ENCODE measurements around the gene ETNK1. TPM values are rescaled to one million over a fixed set of nuclear protein-coding genes. Genes with fewer than 3 reads are reported as not detected.

The ETNK1 gene
- total RNA-seq, 2 donors from 2014 or later: 81.7 to 87.5 TPM

DNA sequence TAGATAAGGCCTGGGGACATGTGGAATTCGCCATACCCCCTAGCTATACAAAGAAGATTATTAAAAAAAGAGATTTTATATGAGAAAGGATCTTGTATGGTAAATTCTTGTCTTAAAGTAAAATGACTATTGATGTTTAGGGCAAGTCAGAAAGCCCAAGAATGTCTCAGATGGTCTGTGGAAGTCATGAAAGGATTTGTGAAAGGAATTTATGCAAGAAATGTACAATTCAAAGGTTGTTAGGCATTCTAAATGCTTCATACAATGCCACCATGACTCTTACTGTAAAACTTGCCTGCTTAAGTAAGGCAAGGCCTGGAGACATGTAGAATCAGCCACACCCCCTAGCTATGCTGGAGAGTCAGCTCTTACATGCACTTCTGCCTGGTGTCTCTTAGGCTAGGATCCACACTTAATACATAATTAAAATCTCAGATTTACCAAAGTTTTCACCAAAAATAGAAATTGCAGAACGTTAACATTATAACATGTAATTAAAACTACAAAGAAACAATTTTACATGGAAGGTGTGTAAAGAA is 8.9 kb upstream of the ETNK1 start:
- Mint-ChIP-seq H3K9me3 (peaks cover 10% of the 10 kb centered on the region), H3K27ac (no peak overlapping the region), H3K4me1 (peaks cover 6% of the 10 kb centered on the region), H3K4me3 (no peak overlapping the region), H3K27me3 (no peaks in the 10 kb centered on the region), H3K36me3 (ENCODE audit: low read depth) (no peaks in the 10 kb centered on the region)
- ATAC-seq (replicated peaks): no peak

DNA sequence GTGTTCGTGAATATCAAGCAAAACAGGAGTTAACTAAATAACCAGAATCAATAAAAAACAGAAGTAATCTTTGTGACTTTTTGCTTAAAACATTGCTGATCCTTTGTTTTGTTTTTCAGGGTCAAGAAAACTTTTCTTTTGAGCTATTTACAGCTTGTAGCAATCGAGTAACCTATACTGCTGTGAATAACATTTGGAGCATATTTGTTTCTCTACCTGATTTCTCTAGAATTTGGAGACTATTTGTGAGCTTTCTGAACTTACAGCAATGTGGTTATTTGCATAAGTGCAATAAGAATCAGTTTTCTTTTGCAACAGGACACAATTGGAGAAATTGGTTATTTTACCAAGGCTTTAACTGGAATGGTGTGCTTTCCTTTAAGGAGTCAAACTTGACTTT is 7.3 kb upstream of the ETNK1 start:
- peaks cover 5% of the 10 kb centered on the region for H3K9me3 Mint-ChIP-seq
- H3K27me3 Mint-ChIP-seq: no peaks in the 10 kb centered on the region
- no peak overlapping the region for H3K27ac Mint-ChIP-seq
- no peaks in the 10 kb centered on the region for H3K36me3 Mint-ChIP-seq (ENCODE audit: low read depth)
- ATAC-seq (replicated peaks): no peak
- no peak overlapping the region for H3K4me3 Mint-ChIP-seq
- H3K4me1 Mint-ChIP-seq: peaks cover 6% of the 10 kb centered on the region

DNA sequence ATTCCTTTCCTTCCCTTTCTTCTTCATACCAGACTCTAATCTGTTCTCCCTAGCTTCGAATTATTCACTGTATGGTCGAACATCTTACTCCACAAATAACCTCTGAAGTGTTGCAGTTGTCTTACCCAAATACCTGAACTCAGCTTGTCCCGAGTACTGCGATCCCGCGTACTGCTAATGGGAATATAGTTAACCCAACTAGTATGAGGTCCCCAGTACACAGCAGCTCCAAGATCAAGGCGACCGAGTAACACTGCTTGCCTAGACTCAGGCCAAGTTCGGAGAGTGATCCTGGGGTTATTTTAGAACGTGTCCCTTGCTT is 462 bp upstream of the ETNK1 start:
- peak overlapping the region; percentile 97 for H3K4me3 Mint-ChIP-seq
- H3K27me3 Mint-ChIP-seq: no peaks in the 10 kb centered on the region
- H3K36me3 Mint-ChIP-seq (ENCODE audit: low read depth): peaks cover 36% of the 10 kb centered on the region
- peaks cover 18% of the 10 kb centered on the region for H3K4me1 Mint-ChIP-seq
- no peaks in the 10 kb centered on the region for H3K9me3 Mint-ChIP-seq
- peak overlapping the region; percentile 96 for H3K27ac Mint-ChIP-seq
- ATAC-seq (replicated peaks): peak; percentile 3

DNA sequence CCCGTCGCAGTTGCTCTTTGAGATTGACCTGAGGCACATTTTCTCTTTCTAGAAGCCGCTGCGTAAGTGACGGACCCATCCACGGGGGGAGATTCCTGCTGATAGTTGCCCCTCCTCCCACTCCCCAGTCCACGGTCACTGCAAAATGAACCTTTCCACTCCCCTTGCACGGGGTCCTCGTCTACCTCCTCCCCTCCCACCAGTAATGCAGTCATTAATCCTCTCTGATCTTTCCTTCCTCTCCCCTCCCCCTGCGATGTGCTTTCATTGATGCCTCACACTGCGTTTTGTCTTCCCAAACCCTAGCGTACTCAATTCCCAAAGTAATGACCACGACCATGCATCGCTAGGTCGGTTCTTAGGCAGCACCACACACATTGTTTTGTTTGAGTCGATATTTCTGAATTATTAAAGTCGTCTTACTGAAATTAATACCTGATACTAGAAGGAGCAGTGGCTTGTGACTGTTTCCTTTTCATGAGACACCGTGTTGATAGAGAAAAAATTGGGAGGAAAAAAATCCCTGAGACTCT is 857 bp downstream of the ETNK1 start:
- peak; percentile 6 for ATAC-seq (replicated peaks)
- H3K9me3 Mint-ChIP-seq: no peaks in the 10 kb centered on the region
- H3K36me3 Mint-ChIP-seq (ENCODE audit: low read depth): peaks cover 46% of the 10 kb centered on the region
- H3K4me3 Mint-ChIP-seq: peak overlapping the region; percentile 97
- no peaks in the 10 kb centered on the region for H3K27me3 Mint-ChIP-seq
- H3K27ac Mint-ChIP-seq: peak overlapping the region; percentile 96
- H3K4me1 Mint-ChIP-seq: peaks cover 25% of the 10 kb centered on the region

DNA sequence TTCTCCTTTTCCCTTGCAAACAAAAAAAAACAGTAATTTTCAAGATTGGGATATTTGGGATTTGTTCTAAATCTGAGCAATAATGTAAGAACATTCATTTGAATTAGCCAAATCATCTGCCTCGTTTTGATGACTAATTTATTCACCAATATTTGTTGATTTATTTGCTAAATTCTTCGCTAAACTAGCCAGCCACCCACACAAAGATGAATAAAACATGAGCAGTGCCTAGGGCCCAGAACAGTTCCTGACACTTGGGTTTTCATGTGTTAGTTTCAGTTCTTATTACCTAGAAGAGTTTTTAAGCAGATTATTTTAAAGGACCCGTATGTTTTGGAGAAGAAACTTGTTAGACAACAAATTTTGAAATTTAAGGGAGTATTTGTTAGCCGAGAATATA is 1.4 kb downstream of the ETNK1 start:
- H3K27me3 Mint-ChIP-seq: no peaks in the 10 kb centered on the region
- peak overlapping the region; percentile 97 for H3K4me3 Mint-ChIP-seq
- H3K36me3 Mint-ChIP-seq (ENCODE audit: low read depth): peaks cover 52% of the 10 kb centered on the region
- peak overlapping the region; percentile 96 for H3K27ac Mint-ChIP-seq
- peaks cover 28% of the 10 kb centered on the region for H3K4me1 Mint-ChIP-seq
- H3K9me3 Mint-ChIP-seq: no peaks in the 10 kb centered on the region
- peak; percentile 37 for ATAC-seq (replicated peaks)

DNA sequence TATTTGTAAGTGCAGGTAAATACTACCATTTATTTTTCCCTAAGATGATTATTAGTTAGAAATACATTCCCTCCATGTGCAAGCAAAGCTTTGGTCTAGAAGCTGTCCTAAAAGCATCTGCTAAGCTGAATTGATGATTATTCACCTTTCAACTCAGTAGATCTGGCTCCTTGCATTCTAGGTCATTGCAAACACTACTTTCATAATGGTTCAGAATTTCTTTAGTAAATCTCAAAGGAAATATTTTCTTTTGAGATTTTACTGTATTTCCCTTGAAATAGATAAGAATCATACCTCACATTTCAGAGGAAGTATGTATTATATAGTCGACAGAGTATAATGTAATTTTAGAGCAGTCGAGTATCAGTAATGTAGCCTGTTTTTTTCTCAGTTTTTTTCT is 2.4 kb downstream of the ETNK1 start:
- peaks cover 31% of the 10 kb centered on the region for H3K4me1 Mint-ChIP-seq
- peak overlapping the region; percentile 97 for H3K4me3 Mint-ChIP-seq
- H3K9me3 Mint-ChIP-seq: no peaks in the 10 kb centered on the region
- H3K27ac Mint-ChIP-seq: peak overlapping the region; percentile 96
- H3K27me3 Mint-ChIP-seq: no peaks in the 10 kb centered on the region
- ATAC-seq (replicated peaks): no peak
- H3K36me3 Mint-ChIP-seq (ENCODE audit: low read depth): peaks cover 59% of the 10 kb centered on the region

DNA sequence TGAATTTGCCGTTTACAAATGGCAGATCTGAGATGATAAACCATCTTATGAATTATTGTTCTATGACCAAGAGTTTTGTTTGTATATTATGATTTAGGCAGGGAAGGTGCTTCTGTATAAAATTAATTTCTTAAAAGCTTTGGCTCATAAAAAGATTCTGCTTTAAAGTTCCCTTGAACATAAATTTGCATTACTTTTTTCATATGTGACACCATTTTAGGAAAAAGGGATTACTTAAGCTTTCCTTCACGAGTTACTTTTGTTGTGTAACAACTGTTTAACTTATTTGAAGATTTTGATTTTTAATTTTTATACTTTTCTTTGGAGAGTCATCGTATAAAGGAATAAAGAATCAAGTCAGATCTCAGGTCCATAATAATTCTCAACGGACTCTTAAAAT is 3.3 kb downstream of the ETNK1 start:
- H3K27me3 Mint-ChIP-seq: no peaks in the 10 kb centered on the region
- peak overlapping the region; percentile 96 for H3K27ac Mint-ChIP-seq
- H3K9me3 Mint-ChIP-seq: no peaks in the 10 kb centered on the region
- no peak for ATAC-seq (replicated peaks)
- peak overlapping the region; percentile 97 for H3K4me3 Mint-ChIP-seq
- peaks cover 36% of the 10 kb centered on the region for H3K4me1 Mint-ChIP-seq
- H3K36me3 Mint-ChIP-seq (ENCODE audit: low read depth): peaks cover 68% of the 10 kb centered on the region

DNA sequence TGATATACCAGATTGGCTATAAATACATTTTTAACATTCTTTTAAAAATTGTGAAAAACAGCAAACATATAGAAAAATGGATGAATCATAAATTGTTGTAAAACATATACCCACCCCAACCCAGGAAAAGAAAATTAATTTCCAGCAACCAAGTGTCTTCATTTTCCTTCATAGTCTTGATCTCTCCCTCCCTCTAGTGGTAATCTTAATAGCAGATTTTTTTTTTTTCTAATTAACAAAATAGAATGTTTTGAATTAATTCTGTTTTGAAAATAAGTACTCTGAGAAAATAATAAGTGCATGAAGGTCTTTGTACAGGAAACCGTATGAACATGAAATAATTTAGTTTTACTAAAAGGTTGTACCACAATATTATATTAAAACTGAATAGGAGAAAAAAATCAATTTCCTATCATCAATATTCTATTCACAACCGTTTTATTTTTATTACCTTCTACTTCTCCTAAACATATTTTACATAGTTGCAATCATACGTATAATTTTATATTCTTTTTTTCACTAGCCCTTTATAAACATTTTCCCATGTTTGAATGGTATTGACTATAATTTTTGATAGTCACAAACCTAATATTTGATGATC is 7.0 kb downstream of the ETNK1 start:
- peaks cover 45% of the 10 kb centered on the region for H3K4me1 Mint-ChIP-seq
- peaks cover 86% of the 10 kb centered on the region for H3K36me3 Mint-ChIP-seq (ENCODE audit: low read depth)
- H3K9me3 Mint-ChIP-seq: no peaks in the 10 kb centered on the region
- no peak for ATAC-seq (replicated peaks)
- H3K27me3 Mint-ChIP-seq: no peaks in the 10 kb centered on the region
- H3K27ac Mint-ChIP-seq: no peak overlapping the region
- H3K4me3 Mint-ChIP-seq: no peak overlapping the region

DNA sequence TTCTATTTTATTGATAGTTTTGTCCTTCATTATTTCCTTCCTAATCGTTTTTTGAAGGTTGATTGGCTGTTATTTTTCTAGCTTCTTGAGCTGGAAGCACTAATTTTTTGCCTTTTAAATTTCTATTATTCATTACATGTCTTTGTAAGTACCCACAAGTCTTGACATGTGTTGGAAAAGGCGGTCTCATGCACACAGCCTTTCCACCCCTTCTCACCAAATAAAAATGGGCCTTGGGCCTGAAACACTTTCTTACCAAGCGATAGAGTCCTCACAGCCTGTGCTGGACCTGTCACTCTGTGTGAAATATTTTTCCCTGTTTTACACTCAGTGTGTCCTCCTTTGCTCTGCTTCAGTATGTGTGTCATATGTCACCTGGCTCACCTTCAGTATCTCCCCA is 9.9 kb downstream of the ETNK1 start:
- H3K27me3 Mint-ChIP-seq: no peaks in the 10 kb centered on the region
- H3K4me3 Mint-ChIP-seq: no peak overlapping the region
- no peak overlapping the region for H3K27ac Mint-ChIP-seq
- no peaks in the 10 kb centered on the region for H3K9me3 Mint-ChIP-seq
- H3K36me3 Mint-ChIP-seq (ENCODE audit: low read depth): peaks cover 78% of the 10 kb centered on the region
- ATAC-seq (replicated peaks): no peak
- peaks cover 41% of the 10 kb centered on the region for H3K4me1 Mint-ChIP-seq

DNA sequence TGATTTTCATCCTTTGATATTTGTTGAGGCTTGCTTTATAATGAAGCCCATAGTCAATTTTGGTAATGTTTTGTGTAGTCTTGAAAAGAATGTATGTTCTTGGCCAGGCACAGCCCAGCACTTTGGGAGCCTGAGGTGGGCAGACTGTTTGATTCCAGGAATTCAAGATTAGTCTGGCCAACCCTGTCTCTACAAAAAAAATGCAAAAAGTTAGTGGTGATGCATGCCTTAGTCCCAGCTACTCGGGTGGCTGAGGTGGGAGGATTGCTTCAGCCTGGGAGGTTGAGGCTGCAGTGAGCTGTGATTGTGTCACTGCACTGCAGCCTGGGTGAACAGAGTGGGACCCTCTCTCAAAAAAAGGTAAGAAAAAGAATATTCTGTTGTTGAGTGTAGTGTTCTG is 10.8 kb downstream of the ETNK1 start:
- Mint-ChIP-seq H3K27me3 (no peaks in the 10 kb centered on the region), H3K4me3 (no peak overlapping the region), H3K9me3 (no peaks in the 10 kb centered on the region), H3K4me1 (peaks cover 34% of the 10 kb centered on the region), H3K27ac (no peak overlapping the region), H3K36me3 (ENCODE audit: low read depth) (peaks cover 68% of the 10 kb centered on the region)
- no peak for ATAC-seq (replicated peaks)

DNA sequence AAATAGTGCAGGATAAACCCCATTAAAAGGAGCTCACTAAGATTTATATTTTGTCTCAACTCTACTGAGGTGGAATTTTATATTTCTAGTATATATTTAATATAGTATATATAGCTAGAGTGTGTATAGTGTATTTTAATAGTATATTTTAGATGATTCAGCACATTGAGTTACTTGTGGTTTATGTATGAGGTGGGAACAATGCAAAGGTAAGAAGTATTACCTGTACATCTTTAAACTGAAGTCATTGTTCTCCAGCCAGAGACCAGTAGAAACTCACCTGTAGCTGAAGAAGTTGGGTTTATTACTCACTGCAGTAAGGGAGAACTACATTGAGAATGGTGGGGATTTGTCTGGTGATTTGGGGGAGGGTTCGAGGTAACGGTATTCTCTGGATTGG is 15.9 kb downstream of the ETNK1 start:
- H3K27ac Mint-ChIP-seq: no peak overlapping the region
- no peaks in the 10 kb centered on the region for H3K9me3 Mint-ChIP-seq
- peaks cover 43% of the 10 kb centered on the region for H3K36me3 Mint-ChIP-seq (ENCODE audit: low read depth)
- no peak for ATAC-seq (replicated peaks)
- peaks cover 15% of the 10 kb centered on the region for H3K4me1 Mint-ChIP-seq
- H3K4me3 Mint-ChIP-seq: no peak overlapping the region
- no peaks in the 10 kb centered on the region for H3K27me3 Mint-ChIP-seq

DNA sequence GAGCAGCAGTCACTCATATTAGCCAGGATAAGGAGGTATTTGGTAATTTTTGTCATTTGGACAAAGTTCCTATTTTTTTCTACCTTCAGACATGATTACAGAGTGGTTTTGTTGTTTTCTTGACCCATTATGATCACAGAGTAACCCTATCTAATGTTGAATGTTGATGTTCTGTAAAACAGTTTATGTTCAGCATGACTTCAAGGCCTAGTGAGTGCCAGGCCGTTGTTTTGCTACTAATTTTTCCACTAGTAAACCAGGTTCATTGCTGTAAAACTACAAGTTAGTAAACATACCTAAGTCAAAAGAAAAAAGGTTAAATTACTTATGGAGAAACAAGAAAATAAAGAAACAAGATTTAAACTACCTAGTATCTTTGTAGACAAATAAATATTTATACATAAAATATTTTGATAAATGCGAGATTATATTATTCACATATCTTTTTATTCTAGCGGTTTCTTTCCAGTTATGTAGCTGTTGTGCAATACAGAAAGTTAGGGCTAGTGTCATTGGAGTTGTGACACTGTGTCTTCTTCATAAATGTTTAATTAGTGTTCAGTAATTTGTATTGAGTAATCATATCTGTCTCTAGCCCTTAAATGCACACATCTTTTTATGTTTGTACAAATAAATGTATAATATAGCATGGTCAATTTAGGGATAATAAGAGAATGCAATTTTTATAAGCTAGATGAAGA is 16.5 kb downstream of the ETNK1 start:
- no peak overlapping the region for H3K4me3 Mint-ChIP-seq
- no peak overlapping the region for H3K27ac Mint-ChIP-seq
- H3K36me3 Mint-ChIP-seq (ENCODE audit: low read depth): peaks cover 41% of the 10 kb centered on the region
- no peak for ATAC-seq (replicated peaks)
- H3K27me3 Mint-ChIP-seq: no peaks in the 10 kb centered on the region
- peaks cover 15% of the 10 kb centered on the region for H3K4me1 Mint-ChIP-seq
- H3K9me3 Mint-ChIP-seq: no peaks in the 10 kb centered on the region

DNA sequence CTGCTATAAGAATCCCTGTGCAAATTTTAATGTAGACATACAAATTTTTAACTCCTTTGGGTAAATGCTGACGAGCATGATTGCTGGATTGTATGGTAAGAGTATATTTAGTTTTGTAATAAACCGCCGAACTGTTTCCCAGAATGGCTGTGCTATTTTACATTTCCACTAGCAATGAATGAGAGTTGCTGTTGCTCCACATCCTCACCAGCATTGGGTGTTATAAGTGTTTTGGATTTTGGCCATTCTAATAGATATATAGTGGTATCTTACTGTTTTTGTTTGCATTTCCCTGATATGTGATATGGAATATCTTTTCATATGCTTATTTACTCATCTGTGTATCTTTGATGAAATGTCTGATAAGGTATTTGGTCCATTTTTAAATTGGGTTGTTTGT is 23.7 kb downstream of the ETNK1 start:
- H3K27ac Mint-ChIP-seq: no peak overlapping the region
- peaks cover 88% of the 10 kb centered on the region for H3K36me3 Mint-ChIP-seq (ENCODE audit: low read depth)
- H3K4me3 Mint-ChIP-seq: no peak overlapping the region
- H3K4me1 Mint-ChIP-seq: peaks cover 31% of the 10 kb centered on the region
- ATAC-seq (replicated peaks): no peak
- H3K9me3 Mint-ChIP-seq: no peaks in the 10 kb centered on the region
- no peaks in the 10 kb centered on the region for H3K27me3 Mint-ChIP-seq

DNA sequence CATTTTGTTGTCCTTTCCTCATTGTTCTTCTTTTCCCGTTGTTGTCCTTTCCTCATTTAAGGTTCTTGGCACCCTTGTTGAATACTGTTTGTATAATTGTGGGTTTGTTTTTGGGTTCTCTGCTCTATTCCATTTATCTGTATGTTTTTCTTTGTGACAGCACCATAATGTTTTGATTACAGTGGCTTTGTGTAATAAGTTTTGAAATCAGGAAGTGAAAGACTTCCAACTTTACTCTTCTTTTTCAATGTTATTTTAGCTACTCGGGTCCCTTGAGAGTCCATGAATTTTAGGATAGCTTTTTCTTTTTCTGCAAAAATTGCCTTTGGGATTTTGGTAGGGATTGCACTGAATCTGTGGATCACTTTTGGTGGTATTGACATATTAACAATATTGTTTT is 28.1 kb downstream of the ETNK1 start:
- Mint-ChIP-seq H3K4me3 (no peak overlapping the region), H3K36me3 (ENCODE audit: low read depth) (peaks cover 84% of the 10 kb centered on the region), H3K27ac (no peak overlapping the region), H3K27me3 (no peaks in the 10 kb centered on the region), H3K4me1 (peaks cover 46% of the 10 kb centered on the region), H3K9me3 (no peaks in the 10 kb centered on the region)
- ATAC-seq (replicated peaks): no peak

DNA sequence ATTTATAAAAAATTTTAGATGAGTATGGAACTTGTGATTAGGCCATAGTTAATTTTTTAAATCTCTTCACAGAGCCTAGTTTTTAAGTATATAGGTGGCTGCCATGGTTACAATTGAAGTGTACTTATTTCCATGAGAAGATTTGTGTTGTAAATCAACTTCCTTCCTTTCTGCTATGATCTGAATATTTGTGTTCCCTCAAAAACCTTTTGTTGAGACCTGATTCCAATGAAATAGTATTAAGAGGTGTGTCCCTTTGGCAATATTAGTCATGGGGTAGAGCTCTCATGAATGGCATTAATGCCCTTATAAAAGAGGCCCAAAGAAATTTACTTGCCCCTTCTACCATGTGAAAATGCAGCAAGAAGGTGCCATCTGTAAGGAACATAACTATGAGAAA is 28.8 kb downstream of the ETNK1 start:
- Mint-ChIP-seq H3K4me1 (peaks cover 46% of the 10 kb centered on the region), H3K27me3 (no peaks in the 10 kb centered on the region), H3K27ac (no peak overlapping the region), H3K36me3 (ENCODE audit: low read depth) (peaks cover 84% of the 10 kb centered on the region), H3K4me3 (no peak overlapping the region), H3K9me3 (no peaks in the 10 kb centered on the region)
- ATAC-seq (replicated peaks): no peak
